Lung (tissue), 12 donors: ENCODE results near the gene FAM163B. TPM values are rescaled to one million over a fixed set of nuclear protein-coding genes. Genes with fewer than 3 reads are reported as not detected.

ENCODE experiments used
- ATAC-seq: fragments of 200-7000 bp; cut with Tn5 transposase; one replicate; pipeline ENCODE4 v1.9.1; 2020; ENCODE audit warnings: moderate number of reproducible peaks; ENCODE audit not compliant: insufficient read depth, low FRiP score
- DNase-seq, 3 donors: peaks; one replicate each; pipeline ENCODE4 v3.0.0-alpha.2; 2013 to 2017
- H3K27ac ChIP-seq, 2 donors: one replicate each; pipeline ENCODE4 v1.5.1; 2013; ENCODE audit warnings: mild to moderate bottlenecking in 2 of 2, moderate library complexity in 2 of 2, control low read depth in 1 of 2, inconsistent platforms in 1 of 2, low read depth in 1 of 2, low read length in 1 of 2
- H3K27me3 ChIP-seq, 3 donors: one replicate each; pipeline ENCODE4 v1.5.1; 2013; ENCODE audit warnings: low read length in 2 of 3; ENCODE audit not compliant: control insufficient read depth in 3 of 3, insufficient read depth in 3 of 3
- H3K36me3 ChIP-seq, 4 donors: one replicate each; pipeline ENCODE4 v1.5.1; 2013; ENCODE audit warnings: low read length in 4 of 4, mild to moderate bottlenecking in 1 of 4, moderate library complexity in 1 of 4; ENCODE audit not compliant: control insufficient read depth in 4 of 4, insufficient read depth in 4 of 4
- H3K4me1 ChIP-seq, 5 donors: one replicate each; pipeline ENCODE4 v1.5.1; 2013; ENCODE audit warnings: low read length in 5 of 5, mild to moderate bottlenecking in 2 of 5, moderate library complexity in 1 of 5; ENCODE audit not compliant: control insufficient read depth in 5 of 5, insufficient read depth in 5 of 5
- H3K4me3 ChIP-seq: one replicate; pipeline ENCODE4 v1.5.1; 2013; ENCODE audit warnings: mild to moderate bottlenecking, control low read depth, moderate library complexity
- H3K9ac ChIP-seq, 2 donors: one replicate each; pipeline ENCODE4 v1.5.1; 2013; ENCODE audit warnings: low read length in 2 of 2, control low read depth in 1 of 2; ENCODE audit not compliant: insufficient read depth in 1 of 2
- H3K9me3 ChIP-seq, 4 donors: one replicate each; pipeline ENCODE4 v1.5.1; 2013; ENCODE audit warnings: low read length in 3 of 4, mild to moderate bottlenecking in 1 of 4, moderate library complexity in 1 of 4; ENCODE audit not compliant: control insufficient read depth in 4 of 4, insufficient read depth in 3 of 4
- WGBS, 2 donors: extraction: QIAGEN DNeasy Blood & Tissue Kit; methylation state at CpG; one replicate each; pipeline ENCODE4 v1.1.7; 2013; 5-methylcytosine and 5-hydroxymethylcytosine counted together
- polyA plus RNA-seq, 2 donors: library from polyadenylated mRNA; stranded (reverse); fragments of 200-250 nt; gene quantifications; one replicate each; pipeline ENCODE4 v1.2.1, GENCODE V29; 2013
- total RNA-seq, 2 donors: library from RNA; depleted of rRNA in 1 of 2; stranded (reverse); fragments of >200 nt in 1 of 2; gene quantifications; one replicate each; pipeline ENCODE4 v1.2.1, GENCODE V29; 2014 to 2021
- TF ChIP-seq, protein P1 (sequence below): IDR thresholded peaks from 2 replicates; pipeline ENCODE4 v1.5.1; 2012; ENCODE audit warnings: mild to moderate bottlenecking; ENCODE audit errors: control extremely low read depth, extremely low read depth
- donor health status: control.
- donor health status: control.
- donor health status: Bipolar disorder and iron deficiency.
- donor health status: healthy.
- donor health status: DM: yes; HTN: yes; CAD: no.

The FAM163B gene
- total and polyA plus RNA-seq, 4 donors: 0.10 to 0.51 (median 0.16) TPM; not detected in 1

GRCh38 chr9:133613432-133613831 is 4.2 kb upstream of the FAM163B start:
- TF ChIP-seq, protein P1, sequence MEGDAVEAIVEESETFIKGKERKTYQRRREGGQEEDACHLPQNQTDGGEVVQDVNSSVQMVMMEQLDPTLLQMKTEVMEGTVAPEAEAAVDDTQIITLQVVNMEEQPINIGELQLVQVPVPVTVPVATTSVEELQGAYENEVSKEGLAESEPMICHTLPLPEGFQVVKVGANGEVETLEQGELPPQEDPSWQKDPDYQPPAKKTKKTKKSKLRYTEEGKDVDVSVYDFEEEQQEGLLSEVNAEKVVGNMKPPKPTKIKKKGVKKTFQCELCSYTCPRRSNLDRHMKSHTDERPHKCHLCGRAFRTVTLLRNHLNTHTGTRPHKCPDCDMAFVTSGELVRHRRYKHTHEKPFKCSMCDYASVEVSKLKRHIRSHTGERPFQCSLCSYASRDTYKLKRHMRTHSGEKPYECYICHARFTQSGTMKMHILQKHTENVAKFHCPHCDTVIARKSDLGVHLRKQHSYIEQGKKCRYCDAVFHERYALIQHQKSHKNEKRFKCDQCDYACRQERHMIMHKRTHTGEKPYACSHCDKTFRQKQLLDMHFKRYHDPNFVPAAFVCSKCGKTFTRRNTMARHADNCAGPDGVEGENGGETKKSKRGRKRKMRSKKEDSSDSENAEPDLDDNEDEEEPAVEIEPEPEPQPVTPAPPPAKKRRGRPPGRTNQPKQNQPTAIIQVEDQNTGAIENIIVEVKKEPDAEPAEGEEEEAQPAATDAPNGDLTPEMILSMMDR: no peak
- Histone ChIP-seq H3K36me3 (no peaks in the 10 kb centered on the region), H3K9me3 (peaks cover 0 to 2% (median 0%) of the 10 kb centered on the region in 4 donors), H3K27ac (no peak overlapping the region), H3K4me3 (no peak overlapping the region), H3K9ac (no peak overlapping the region), H3K4me1 (peaks cover 0 to 4% (median 0%) of the 10 kb centered on the region in 5 donors), H3K27me3 (peaks cover 5 to 38% (median 9%) of the 10 kb centered on the region in 3 donors)
- WGBS, 2 donors: 82 to 85% methylated on average over 16 of the region's 16 CpGs
- DNase-seq (no peak), ATAC-seq (no peak)

GRCh38 chr9:133612816-133613215 is 3.6 kb upstream of the FAM163B start:
- Histone ChIP-seq H3K36me3 (no peaks in the 10 kb centered on the region), H3K27ac (no peak overlapping the region), H3K9ac (no peak overlapping the region), H3K4me3 (no peak overlapping the region), H3K9me3 (peaks cover 0 to 2% (median 0%) of the 10 kb centered on the region in 4 donors), H3K27me3 (peaks cover 5 to 32% (median 9%) of the 10 kb centered on the region in 3 donors), H3K4me1 (peaks cover 0 to 4% (median 0%) of the 10 kb centered on the region in 5 donors)
- ATAC-seq: no peak
- no peak for DNase-seq
- TF ChIP-seq, protein P1: no peak
- WGBS, 2 donors: 76 to 81% methylated on average over 8 of the region's 8 CpGs

- peaks cover 0 to 2% (median 0%) of the 10 kb centered on the region in 4 donors for H3K9me3 ChIP-seq
- TF ChIP-seq, protein P1: no peak
- DNase-seq (no peak), ATAC-seq (no peak)
- H3K27me3 ChIP-seq: peaks cover 5 to 35% (median 9%) of the 10 kb centered on the region in 3 donors
- H3K27ac ChIP-seq: no peak overlapping the region
- H3K9ac ChIP-seq: no peak overlapping the region
- H3K4me1 ChIP-seq: peaks cover 0 to 4% (median 0%) of the 10 kb centered on the region in 5 donors
- WGBS, 2 donors: 81 to 88% methylated on average over 9 of the region's 9 CpGs
- H3K4me3 ChIP-seq: no peak overlapping the region
- H3K36me3 ChIP-seq: no peaks in the 10 kb centered on the region
Observed at GRCh38 chr9:133612051-133612450, 2.9 kb upstream of the FAM163B start.

GRCh38 chr9:133610845-133611244 is 1.7 kb upstream of the FAM163B start:
- Histone ChIP-seq H3K27me3 (peaks cover 5 to 31% (median 9%) of the 10 kb centered on the region in 3 donors), H3K4me1 (peaks cover 0 to 16% (median 3%) of the 10 kb centered on the region in 5 donors), H3K4me3 (no peak overlapping the region), H3K27ac (no peak overlapping the region), H3K9me3 (peaks cover 0 to 2% (median 0%) of the 10 kb centered on the region in 4 donors), H3K9ac (no peak overlapping the region), H3K36me3 (no peaks in the 10 kb centered on the region)
- 86 to 92% methylated on average over 5 of the region's 5 CpGs for WGBS, 2 donors
- DNase-seq: no peak
- no peak for ATAC-seq
- TF ChIP-seq, protein P1: no peak
